ENCODE results near the gene BRI3.
"Not testable (repeated sequence)": the region's sequence is repeated elsewhere in the genome, so short reads cannot be mapped to it uniquely, and the experiment has no call there.

Gene BRI3

GRCh38 chr7:98303176-98303865 lies 21.8 kb downstream of the BRI3 start:
- H3K4me3 ChIP-seq (ENCODE audit: low read length): no peak overlapping the region
- no peak for DNase-seq (ENCODE audit: low read depth, low spot score)

- no peak for DNase-seq (ENCODE audit: low read depth, low spot score)
Observed at GRCh38 chr7:98303906-98304305, 22.4 kb downstream of the BRI3 start.

DNA sequence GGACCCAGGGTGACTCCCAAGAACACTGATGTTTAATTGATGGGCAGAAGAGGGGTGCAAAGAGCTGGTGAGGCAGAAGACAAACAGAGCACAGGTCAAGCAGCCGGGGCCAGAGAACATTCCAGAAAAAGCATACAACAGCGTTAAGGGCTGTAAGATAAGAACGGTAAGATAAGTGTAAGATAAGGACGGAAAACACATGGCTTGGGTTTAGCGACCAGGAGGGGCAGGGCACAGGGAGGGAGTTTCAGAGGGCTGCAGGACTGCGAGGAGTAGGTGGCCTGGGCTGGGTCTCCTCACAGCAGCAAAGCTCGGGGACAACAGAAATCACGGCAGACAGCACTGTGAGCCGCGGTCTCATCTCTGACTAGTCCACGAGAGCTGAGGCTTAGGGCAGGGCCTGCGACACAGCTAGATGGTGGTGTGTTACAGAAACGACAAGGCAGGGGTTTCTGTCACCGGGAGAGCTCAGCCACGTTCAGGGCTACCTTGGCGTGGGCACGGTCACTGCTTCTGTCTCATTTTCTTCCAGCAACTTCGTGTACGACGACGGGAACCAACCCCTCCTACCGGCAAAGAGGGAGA lies 24.6 kb downstream of the BRI3 start:
- no peak overlapping the region for H3K4me3 ChIP-seq (ENCODE audit: low read length)
- no peak for DNase-seq (ENCODE audit: low read depth, low spot score)

More at GRCh38 chr7:98303906-98304305, 22.4 kb downstream of the BRI3 start:
- H3K4me3 ChIP-seq (ENCODE audit: low read length): no peak overlapping the region

- H3K4me3 ChIP-seq (ENCODE audit: low read length): no peak overlapping the region
- no peak for DNase-seq (ENCODE audit: low read depth, low spot score)
Observed at GRCh38 chr7:98307971-98308466, 26.5 kb downstream of the BRI3 start.

- no peak overlapping the region for H3K4me3 ChIP-seq (ENCODE audit: low read length)
- no peak for DNase-seq (ENCODE audit: low read depth, low spot score)
Observed at GRCh38 chr7:98309566-98309965, 28.1 kb downstream of the BRI3 start.

DNA sequence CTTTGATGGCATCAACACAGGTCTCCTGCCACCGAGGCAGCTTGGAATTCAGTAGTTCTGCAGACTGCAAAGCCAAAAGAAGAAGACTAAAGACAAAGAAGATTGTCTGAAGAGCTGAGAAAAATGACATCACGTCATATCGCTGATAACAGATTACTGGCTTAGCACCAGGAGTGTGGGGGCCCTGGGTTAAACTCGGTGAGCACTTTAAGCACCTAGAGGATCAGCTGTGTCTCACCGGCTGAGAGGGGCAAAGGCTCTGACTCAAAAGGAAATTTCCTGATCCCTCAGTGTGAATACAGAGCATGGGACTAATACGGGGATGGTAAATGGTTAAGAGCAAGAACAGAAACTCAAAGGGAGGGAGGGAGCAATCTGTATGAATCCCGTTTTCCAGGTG lies 30.7 kb downstream of the BRI3 start:
- H3K4me3 ChIP-seq (ENCODE audit: low read length): no peak overlapping the region
- DNase-seq (ENCODE audit: low read depth, low spot score): no peak

DNA sequence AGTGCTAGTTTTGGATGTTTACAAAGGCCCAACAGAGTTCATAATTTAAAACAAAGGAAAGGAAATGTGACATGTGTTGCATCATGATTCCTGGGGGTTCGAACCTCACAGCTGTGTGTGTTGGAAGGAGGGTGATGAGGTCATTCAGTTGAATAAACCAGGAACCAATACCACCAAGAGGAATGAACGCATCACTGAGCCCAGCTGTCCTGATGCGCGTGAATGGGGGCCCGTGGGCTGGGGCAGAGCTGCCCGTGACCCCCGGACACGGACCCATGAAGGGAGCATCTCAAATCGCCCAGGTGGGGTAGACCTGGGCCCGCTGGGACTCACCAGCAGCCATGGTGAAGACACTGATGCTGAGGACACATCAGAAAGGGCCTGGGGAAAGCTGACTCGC lies 33.0 kb downstream of the BRI3 start:
- DNase-seq (ENCODE audit: low read depth, low spot score): peak; percentile 19
- no peak overlapping the region for H3K4me3 ChIP-seq (ENCODE audit: low read length)

DNA sequence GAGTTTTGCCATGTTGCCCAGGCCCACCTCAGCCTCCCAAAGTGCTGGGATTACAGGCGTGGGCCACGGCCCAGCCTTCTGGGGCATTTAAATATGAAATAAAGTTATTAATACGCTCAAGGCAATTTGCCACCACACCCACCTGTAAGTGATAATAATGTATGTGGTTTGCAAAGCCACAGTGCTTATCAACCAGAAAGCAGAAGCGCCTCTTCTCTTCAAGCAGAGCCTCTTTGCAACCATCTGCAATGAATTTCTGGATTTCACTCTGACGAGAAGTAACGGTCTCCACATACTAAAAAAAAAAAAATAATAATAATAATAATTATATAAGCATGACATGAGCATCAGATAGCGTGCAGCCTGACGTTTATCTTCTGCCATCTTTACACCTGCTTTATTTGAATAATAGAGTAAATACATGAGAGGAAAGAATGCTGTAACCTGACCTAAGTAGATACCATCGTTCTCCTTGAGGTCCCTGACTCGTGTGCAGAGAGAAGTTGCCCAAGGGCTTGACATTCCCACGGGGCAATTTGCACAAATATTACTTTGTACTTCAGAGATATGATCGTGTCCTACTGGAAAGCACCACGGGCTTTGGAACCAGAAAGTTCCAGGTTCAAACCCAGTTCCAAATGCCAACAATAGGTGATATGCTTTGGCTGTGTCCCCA lies 34.0 kb downstream of the BRI3 start:
- peak; percentile 70 for DNase-seq (ENCODE audit: low read depth, low spot score)
- no peak overlapping the region for H3K4me3 ChIP-seq (ENCODE audit: low read length)

DNA sequence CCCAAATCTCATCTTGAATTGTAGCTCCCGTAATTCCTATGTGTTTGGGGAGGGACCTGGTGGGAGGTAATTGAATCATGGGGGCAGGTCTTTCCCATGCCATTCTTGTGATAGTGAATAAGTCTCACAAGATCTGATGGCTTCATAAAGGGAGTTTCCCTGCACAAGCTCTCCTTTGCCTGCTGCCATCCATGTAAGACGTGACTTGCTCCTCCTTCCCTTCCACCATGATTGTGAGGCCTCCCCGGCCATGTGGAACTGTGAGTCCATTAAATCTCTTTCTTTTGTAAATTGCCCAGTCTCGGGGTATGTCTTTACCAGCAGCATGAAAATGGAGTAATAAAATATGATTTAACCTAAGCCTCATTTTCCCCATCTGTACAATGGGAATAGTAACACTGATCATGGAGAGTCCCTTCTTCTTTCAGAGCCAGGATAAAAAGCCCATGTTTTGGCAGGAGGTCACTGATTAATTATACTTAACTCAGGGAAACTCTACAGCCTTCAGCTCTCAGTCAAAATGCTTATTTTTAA lies 34.6 kb downstream of the BRI3 start:
- H3K4me3 ChIP-seq (ENCODE audit: low read length); DNase-seq (ENCODE audit: low read depth, low spot score): not testable (repeated sequence)

DNA sequence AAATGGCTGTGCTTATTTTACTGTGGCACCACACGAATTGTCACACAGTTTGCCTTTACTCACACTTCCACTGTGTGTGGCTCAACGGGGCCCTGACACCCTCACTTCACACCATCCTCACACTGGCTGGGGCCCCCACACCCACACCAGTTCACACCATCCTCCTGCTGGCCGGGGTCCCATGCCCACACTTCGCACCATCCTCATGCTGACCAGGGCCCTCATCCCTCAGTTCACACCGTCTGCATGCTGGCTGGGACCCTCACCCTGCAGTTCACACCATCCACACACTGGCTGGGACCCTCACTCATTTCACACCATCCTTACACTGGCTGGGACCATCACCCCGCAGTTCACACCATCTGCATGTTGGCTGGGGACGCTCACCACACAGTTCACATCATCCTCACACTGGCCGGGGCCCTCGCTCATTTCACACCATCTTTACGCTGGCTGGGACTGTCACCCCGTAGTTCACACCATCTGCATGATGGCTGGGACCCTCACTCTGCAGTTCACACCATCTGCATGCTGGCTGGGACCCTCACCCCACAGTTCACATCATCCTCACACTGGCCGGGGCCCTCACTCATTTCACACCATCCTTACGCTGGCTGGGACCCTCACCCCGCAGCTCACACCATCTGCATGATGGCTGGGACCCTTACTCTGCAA lies 36.0 kb downstream of the BRI3 start:
- no peak for DNase-seq (ENCODE audit: low read depth, low spot score)
- no peak overlapping the region for H3K4me3 ChIP-seq (ENCODE audit: low read length)

DNA sequence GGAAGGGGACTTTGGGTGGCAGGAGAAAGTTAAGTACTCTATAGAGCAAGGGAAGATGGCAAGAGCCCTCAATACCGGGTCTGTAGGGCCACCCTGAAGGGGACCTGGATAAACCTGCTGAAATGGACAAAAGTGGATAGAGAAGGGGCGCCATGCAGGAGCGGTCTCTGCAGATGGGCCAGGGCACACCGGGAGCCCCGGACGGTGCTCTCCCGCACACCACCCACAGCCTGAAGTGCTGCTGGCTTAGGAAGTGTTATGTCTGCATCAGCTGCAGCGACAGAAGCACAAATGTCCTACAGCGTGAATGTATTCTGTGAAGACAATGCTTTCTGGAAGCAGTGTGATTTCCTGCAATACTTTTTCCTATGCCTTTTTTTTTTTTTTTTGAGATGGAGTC lies 37.7 kb downstream of the BRI3 start:
- H3K4me3 ChIP-seq (ENCODE audit: low read length): no peak overlapping the region
- DNase-seq (ENCODE audit: low read depth, low spot score): no peak

DNA sequence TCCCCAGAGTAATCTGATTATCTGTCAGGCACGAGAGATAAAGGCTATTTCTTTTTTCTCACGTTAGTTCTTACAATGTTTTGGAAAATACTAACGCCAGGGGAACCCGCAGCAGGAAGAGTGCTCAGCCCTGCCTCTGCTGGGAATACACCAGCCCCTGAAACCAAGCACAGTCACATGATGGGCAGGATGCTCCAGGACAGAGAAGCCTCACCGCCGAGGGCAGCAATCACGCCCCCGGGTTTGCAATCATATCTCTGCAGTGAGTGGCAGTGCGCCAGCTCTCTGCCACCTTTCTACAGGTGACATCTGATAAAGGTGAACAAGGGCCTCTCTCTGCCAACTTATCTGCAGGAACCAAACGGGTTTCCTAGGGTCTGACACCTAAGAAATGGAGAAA lies 39.8 kb downstream of the BRI3 start:
- no peak for DNase-seq (ENCODE audit: low read depth, low spot score)
- no peak overlapping the region for H3K4me3 ChIP-seq (ENCODE audit: low read length)

GRCh38 chr7:98322331-98323270 lies 41.1 kb downstream of the BRI3 start:
- no peak for DNase-seq (ENCODE audit: low read depth, low spot score)
- no peak overlapping the region for H3K4me3 ChIP-seq (ENCODE audit: low read length)

GRCh38 chr7:98323597-98324322 lies 42.3 kb downstream of the BRI3 start:
- no peak overlapping the region for H3K4me3 ChIP-seq (ENCODE audit: low read length)
- DNase-seq (ENCODE audit: low read depth, low spot score): no peak

DNA sequence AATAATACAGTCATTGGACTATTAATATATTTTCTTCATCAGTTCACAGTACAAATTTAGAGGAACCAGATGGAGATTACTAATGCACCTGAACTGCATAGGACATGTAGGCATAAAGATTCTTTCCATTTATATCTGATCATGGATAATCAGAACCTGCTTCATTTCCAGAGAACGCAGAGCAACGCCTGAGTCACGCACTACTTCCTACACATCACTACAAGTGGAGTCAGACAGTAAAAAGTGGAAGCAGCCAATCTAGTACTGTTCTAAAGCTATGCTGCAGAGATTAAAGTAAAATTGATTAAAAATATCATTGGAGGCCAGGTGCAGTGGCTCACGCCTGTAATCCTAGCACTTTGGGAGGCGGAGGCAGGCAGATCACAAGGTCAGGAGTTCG lies 43.3 kb downstream of the BRI3 start:
- DNase-seq (ENCODE audit: low read depth, low spot score): no peak
- no peak overlapping the region for H3K4me3 ChIP-seq (ENCODE audit: low read length)

DNA sequence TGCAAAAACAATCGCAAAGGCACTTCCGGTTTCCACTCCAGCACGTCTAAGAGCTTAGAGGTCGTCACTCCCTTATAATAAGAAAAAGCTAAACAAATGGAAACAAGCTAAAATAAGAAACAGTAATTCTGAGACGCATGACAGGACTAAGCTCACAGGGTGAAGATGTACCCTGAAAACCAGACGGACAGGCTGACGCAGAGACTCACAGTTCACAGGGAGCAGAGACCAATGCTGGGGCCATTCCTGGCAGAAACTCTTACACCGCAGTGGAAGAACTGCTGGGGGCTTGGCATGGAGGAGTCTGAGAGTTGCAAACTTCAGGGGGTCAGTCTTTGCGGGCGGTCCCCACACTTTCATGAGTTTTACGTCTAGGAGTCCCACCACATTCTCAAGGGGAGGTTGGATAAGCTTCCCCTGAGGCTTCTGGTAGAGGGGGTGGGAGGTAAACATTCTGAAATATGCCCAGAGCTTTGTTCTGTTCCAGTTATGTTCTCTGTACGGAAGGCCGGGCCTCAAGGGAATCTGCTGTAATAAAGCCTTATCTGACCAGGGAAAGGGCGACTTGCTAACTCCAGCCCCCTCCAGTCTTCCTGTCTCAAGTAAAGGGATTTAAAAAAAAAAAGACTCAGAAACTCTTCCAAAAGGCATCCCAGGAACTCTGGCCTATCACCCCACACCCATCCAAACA lies 47.8 kb downstream of the BRI3 start:
- DNase-seq (ENCODE audit: low read depth, low spot score): no peak
- no peak overlapping the region for H3K4me3 ChIP-seq (ENCODE audit: low read length)

DNA sequence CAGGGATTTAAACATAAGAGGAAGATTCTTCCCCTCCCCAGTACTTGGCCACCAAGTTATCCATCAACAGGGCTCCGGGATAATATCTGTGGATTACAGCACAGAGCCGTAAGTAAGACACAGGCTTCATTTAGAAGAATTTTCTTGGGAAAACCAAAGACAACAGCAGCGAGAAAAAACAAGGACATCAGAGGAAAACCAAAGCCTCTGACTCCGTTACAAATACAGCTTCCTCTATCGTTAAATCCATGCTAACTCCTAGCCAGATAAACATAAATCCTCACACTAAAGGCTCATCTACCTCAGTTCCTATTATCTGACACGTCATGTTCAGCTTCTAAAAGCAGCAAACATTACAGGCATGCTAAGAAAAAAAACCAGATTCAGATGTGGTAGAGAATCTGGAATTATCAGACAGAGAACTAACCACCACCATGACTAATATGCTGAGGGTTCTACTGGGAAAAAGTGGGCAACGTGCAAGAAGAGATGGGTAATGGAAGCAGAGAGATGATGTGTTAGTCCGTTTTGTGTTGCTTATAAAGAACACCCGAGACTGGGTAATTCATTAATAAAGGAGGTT lies 48.4 kb downstream of the BRI3 start:
- no peak for DNase-seq (ENCODE audit: low read depth, low spot score)
- H3K4me3 ChIP-seq (ENCODE audit: low read length): no peak overlapping the region

Measured in Jurkat, Clone E6-1 (cell line).